Breast epithelium (tissue), 4 donors: ENCODE data around the gene AGPAT1. TPM values are rescaled to one million over a fixed set of nuclear protein-coding genes. Genes with fewer than 3 reads are reported as not detected.
"Not testable (repeated sequence)": the region's sequence is repeated elsewhere in the genome, so short reads cannot be mapped to it uniquely, and the experiment has no call there.

ENCODE experiments used
- DNase-seq, 2 donors: peaks; one replicate each; pipeline ENCODE4 v3.0.0-alpha.2; 2019; ENCODE audit warnings: low spot score in 2 of 2
- H3K27ac ChIP-seq, 2 donors: fragments of 200-600 bp; sonication (generic) in 1 of 2; one replicate each; pipeline ENCODE4 v1.5.1; 2016 to 2019; ENCODE audit warnings: mild to moderate bottlenecking in 1 of 2
- H3K27me3 ChIP-seq, 2 donors: fragments of 200-600 bp; sonication (generic) in 1 of 2; one replicate each; pipeline versions ENCODE4 v1.5.1 to v1.6.0; 2017 to 2019; ENCODE audit warnings: control low read depth in 1 of 2, mild to moderate bottlenecking in 1 of 2
- H3K36me3 ChIP-seq: fragments of 200-600 bp; one replicate; pipeline ENCODE4 v1.5.1; 2019
- H3K4me1 ChIP-seq, 2 donors: fragments of 200-600 bp; sonication (generic); one replicate each; pipeline ENCODE4 v1.5.1; 2016 to 2019; ENCODE audit warnings: control low read depth in 1 of 2
- H3K4me3 ChIP-seq, 3 donors: fragments of 200-600 bp; sonication (generic); 1 replicate in 2 of 3; 2 replicates in 1 of 3; pipeline ENCODE4 v1.5.1; 2016 to 2019; ENCODE audit warnings: mild to moderate bottlenecking in 3 of 3, moderate library complexity in 2 of 3
- H3K9me3 ChIP-seq, 2 donors: fragments of 200-600 bp; sonication (generic) in 1 of 2; one replicate each; pipeline ENCODE4 v1.5.1; 2016 to 2019; ENCODE audit warnings: control low read depth in 1 of 2
- POLR2A ChIP-seq: fragments of 450-650 bp; IDR thresholded peaks from one replicate; pipeline ENCODE4 v1.6.1; 2016; ENCODE audit warnings: antibody characterized with exemption, mild to moderate bottlenecking, moderate library complexity
- POLR2AphosphoS5 ChIP-seq, 3 donors: sonication (generic); formaldehyde crosslinking; IDR thresholded peaks; one replicate each; pipeline ENCODE4 v1.6.1; 2017; ENCODE audit warnings: antibody characterized with exemption in 3 of 3
- intact Hi-C: fragments of 100-400 bp; cut with DNase I; formaldehyde crosslinking; loops from one replicate; pipeline ENCODE4 v1.15.1; 2023; ENCODE audit warnings: low total_unique reads
- total RNA-seq, 3 donors: library from RNA; depleted of rRNA; stranded (reverse); fragments of >200 nt; gene quantifications; one replicate each; pipeline ENCODE4 v1.1.0, GENCODE V29; 2016
- TF ChIP-seq, protein P1 (sequence below), 3 donors: fragments of 450-650 bp; IDR thresholded peaks; one replicate each; pipeline ENCODE4 v1.5.1; 2016 to 2017; ENCODE audit warnings: antibody characterized with exemption in 3 of 3, mild to moderate bottlenecking in 3 of 3, moderate library complexity in 3 of 3

Gene AGPAT1
- total RNA-seq, 3 donors from 2014 or later, result 25.8 to 33.8 (median 30.6) TPM

DNA sequence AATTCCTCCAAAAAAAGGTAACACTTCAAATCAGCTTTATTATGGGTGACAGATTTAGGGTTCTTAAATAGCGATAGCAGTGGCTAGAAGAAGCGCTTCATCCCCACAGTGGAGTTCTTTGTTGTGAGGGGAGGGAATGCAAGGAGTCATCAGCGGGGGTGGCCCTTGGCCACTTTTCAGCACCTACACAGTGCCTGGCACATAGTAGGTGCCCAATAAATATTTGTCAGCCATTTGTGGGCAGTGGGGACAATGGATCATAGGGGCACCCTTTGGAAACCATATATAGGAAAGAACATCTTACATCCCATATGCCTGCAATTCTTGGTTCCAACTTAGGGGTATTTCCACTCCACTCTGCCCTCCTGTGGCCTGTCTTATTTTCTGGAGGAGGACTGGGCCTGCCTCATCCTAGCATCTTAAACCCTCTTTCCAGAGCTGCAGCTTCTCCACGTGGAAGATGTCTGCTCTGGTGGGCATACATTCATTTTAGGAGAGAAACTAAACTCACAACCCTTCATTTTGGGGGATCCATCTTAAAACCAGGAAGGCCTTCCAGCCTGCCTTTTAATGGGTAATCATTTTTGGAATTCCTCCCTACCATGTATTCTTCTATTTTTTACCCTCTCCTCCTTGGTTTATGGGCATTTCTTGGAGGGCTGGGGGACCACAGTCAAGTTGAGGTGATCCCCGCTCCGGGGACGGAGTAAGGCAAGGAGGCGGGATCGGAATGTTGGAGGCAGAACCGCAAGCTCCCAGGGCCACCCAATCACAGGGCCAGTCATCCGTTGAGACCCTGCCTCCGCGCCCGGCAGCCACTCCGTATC lies 19.2 kb upstream of the AGPAT1 start:
- peaks cover 3 to 12% of the 10 kb centered on the region in 2 donors for H3K4me1 ChIP-seq
- intact Hi-C loops, result no loop called here
- no peaks in the 10 kb centered on the region for H3K9me3 ChIP-seq
- no peaks in the 10 kb centered on the region for H3K36me3 ChIP-seq
- peak in 1 of 2 donors; percentile 58 for DNase-seq
- TF ChIP-seq POLR2AphosphoS5 (IDR thresholded peaks at IDR 0.05), result peak in 2 of 3 donors; percentile 47 to 92
- peak; percentile 75 for TF ChIP-seq POLR2A
- TF ChIP-seq, protein P1, sequence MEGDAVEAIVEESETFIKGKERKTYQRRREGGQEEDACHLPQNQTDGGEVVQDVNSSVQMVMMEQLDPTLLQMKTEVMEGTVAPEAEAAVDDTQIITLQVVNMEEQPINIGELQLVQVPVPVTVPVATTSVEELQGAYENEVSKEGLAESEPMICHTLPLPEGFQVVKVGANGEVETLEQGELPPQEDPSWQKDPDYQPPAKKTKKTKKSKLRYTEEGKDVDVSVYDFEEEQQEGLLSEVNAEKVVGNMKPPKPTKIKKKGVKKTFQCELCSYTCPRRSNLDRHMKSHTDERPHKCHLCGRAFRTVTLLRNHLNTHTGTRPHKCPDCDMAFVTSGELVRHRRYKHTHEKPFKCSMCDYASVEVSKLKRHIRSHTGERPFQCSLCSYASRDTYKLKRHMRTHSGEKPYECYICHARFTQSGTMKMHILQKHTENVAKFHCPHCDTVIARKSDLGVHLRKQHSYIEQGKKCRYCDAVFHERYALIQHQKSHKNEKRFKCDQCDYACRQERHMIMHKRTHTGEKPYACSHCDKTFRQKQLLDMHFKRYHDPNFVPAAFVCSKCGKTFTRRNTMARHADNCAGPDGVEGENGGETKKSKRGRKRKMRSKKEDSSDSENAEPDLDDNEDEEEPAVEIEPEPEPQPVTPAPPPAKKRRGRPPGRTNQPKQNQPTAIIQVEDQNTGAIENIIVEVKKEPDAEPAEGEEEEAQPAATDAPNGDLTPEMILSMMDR (IDR thresholded peaks at IDR 0.05), result peak; percentile 44 to 65 (median 58)
- H3K27me3 ChIP-seq, result no peaks in the 10 kb centered on the region
- H3K4me3 ChIP-seq, result peak overlapping the region; percentile 32 to 87 (median 58)
- peak overlapping the region; percentile 100 for H3K27ac ChIP-seq

DNA sequence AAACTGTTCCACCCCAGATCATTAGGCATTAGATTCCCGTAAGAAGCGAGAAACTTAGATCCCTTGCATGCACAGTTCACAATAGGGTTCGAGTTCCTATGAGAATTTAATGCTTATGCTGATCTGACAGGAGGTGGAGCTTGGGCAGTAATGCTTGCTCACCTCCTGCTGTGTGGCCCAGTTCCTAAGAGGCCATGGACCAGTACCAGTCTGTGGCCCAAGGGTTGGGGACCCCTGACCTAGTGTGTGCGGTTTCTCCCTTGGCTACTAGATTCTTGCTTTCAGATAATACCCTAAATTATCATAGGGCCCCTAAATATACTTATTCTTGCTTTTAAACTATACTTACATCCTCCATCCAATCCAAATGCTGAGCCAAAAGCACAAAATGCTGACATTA lies 18.5 kb upstream of the AGPAT1 start:
- Histone ChIP-seq H3K4me1 (peaks cover 3 to 12% of the 10 kb centered on the region in 2 donors), H3K4me3 (no peak overlapping the region), H3K27me3 (no peaks in the 10 kb centered on the region), H3K9me3 (no peaks in the 10 kb centered on the region), H3K36me3 (no peaks in the 10 kb centered on the region), H3K27ac (peak overlapping the region; percentile 100)
- TF ChIP-seq, protein P1 (IDR thresholded peaks at IDR 0.05), result no peak
- TF ChIP-seq POLR2AphosphoS5 (IDR thresholded peaks at IDR 0.05) (no peak), POLR2A (no peak)
- no peak for DNase-seq
- intact Hi-C loops, result no loop called here

DNA sequence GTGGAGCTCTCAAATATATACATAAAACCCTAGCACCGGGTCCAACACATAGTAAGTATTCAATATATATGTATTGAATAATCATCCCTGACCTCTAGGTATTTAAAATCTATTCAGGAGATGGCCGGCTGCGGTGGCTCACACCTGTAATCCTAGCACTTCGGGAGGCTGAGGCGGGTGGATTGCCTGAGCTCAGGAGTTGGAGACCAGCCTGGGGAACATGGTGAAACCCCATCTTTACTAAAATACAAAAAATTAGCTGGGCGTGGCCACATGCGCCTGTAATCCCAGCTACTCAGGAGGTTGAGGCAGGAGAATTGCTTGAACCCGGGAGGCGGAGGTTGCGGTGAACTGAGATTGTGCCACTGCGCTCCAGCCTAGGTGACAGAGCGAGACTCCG lies 17.2 kb upstream of the AGPAT1 start:
- H3K36me3 ChIP-seq, H3K9me3 ChIP-seq, H3K27me3 ChIP-seq, DNase-seq, intact Hi-C loops: not testable (repeated sequence)
- peak overlapping the region; percentile 97 to 98 for H3K27ac ChIP-seq
- H3K4me1 ChIP-seq, result peaks cover 3 to 12% of the 10 kb centered on the region in 2 donors
- H3K4me3 ChIP-seq, result peak overlapping the region; percentile 32 to 74 (median 42)

DNA sequence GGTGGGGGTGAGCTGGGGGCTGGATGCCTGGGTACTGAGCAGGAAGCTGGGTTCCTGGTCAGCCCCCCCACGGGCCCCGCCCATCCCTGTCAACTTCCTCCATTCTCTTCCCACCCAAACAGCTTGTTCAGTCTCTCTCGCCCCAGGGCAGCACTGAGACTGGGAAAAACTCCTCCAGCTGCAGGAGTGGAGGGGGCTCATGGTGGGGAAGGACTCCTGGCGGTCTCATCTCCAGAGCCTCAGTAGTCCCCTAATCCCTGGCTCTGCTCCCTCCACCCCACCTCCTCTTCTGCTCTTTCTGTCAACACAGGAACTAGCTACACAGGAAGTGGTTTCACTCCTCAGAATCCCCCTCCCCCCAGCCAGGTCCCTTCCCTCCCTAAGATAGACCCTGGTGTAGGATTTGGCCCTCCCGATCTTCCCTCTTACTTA lies 16.7 kb upstream of the AGPAT1 start, which contains the start of gene GPSM3:
Gene GPSM3, minus strand, starts transcription at position 36 of the 432 bp plus-strand sequence. CDS start 130 bp downstream, outside the sequence.
- intact Hi-C loops, result no loop called here
- H3K27ac ChIP-seq, result peak within 1 kb of the TSS; percentile 97 to 98

DNA sequence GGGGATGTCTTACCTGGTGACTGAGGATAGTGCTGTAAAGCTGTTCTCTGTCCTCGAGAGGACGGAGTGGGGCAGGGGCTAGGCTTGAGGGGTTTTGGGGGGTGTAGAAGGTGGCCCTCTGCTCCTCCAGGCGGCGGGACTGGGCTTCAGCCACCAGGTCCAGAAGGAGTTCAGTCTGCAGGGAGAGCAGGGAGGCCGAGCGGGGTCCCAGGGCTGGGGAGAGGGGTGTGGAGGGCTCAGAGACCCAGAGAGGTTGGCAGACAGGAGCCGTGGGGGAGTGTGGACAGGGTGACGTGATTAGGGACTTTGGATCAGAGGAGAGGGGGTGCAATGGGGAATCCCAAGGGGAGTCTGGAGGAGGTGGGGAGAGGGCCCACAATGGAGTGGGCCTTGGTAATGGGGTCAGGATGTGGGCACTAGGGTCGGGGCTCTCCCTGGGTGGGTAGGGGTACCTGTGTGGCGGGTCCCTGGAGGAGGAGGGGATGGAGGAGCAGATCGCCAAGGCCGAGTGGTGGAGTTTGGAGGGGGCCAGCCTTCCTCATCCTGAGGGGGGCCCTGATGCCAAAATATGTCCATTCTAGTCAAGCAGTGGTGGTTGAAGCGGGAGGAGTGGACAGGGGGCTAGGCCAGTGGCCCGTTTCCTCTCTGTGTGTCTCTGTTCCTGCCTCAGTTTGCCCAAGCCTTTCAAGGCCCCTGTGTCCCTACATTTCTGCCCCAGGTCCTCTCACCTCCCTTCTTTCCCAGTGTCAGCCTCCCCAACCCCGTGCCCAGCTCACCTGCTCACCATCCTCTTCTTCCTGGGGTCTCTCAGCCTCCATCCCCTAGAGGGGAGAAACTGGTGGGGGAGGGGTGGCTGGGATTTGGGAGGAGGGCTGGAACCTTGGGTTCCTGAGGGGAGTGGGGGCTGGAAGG lies 16.1 kb upstream of the AGPAT1 start:
- H3K27me3 ChIP-seq, result no peaks in the 10 kb centered on the region
- H3K9me3 ChIP-seq, result no peaks in the 10 kb centered on the region
- intact Hi-C loops, result no loop called here
- H3K4me1 ChIP-seq, result peaks cover 0 to 12% of the 10 kb centered on the region in 2 donors
- TF ChIP-seq POLR2A (no peak), POLR2AphosphoS5 (IDR thresholded peaks at IDR 0.05) (no peak)
- TF ChIP-seq, protein P1 (IDR thresholded peaks at IDR 0.05), result no peak
- peak overlapping the region; percentile 32 to 74 (median 42) for H3K4me3 ChIP-seq
- DNase-seq, result no peak
- no peaks in the 10 kb centered on the region for H3K36me3 ChIP-seq
- H3K27ac ChIP-seq, result peak overlapping the region; percentile 97 to 98

More for the DNA sequence above, 16.7 kb upstream of the AGPAT1 start, which contains the start of gene GPSM3:
- peak within 1 kb of the TSS; percentile 32 to 74 (median 42) for H3K4me3 ChIP-seq
- H3K27me3 ChIP-seq, result no peaks in the 10 kb centered on the region
- no peaks in the 10 kb centered on the region for H3K36me3 ChIP-seq
- TF ChIP-seq POLR2AphosphoS5 (IDR thresholded peaks at IDR 0.05) (no peak), POLR2A (no peak)
- TF ChIP-seq, protein P1 (IDR thresholded peaks at IDR 0.05), result no peak
- no peaks in the 10 kb centered on the region for H3K9me3 ChIP-seq
- DNase-seq, result no peak
- peaks cover 3 to 12% of the 10 kb centered on the region in 2 donors for H3K4me1 ChIP-seq
